ENCODE results near the gene ADD2.

Gene ADD2

GRCh38 chr2:70784320-70784719 is 16.3 kb upstream of the ADD2 start:
- DNase-seq (ENCODE audit: low read depth, low spot score), result no peak

- no peak for DNase-seq (ENCODE audit: low read depth, low spot score)
These were observed 12.0 kb upstream of the ADD2 start for GRCh38 chr2:70779911-70780545.

- DNase-seq (ENCODE audit: low read depth, low spot score), result no peak
These were observed 11.5 kb upstream of the ADD2 start for GRCh38 chr2:70779491-70779890.

DNA sequence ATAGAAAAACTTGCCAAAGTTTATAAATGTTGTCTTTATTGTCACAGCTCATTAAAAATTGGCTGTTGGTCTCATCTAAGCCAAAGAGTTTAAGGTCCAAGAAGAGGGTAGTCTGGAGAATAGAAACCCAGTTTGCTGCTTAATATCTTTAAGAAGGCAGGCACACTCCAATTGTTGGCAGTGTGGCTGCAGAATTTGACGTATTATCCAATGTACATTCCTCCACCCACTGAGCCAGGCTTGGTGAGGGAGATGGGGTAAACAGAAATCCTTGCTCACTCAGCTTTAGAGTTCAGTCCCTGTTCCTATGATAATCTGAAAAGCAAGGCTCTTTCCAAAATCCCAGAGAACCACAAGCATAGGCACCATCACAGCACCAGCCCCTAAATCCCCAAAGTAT is 10.7 kb upstream of the ADD2 start:
- DNase-seq (ENCODE audit: low read depth, low spot score), result no peak

- no peak for DNase-seq (ENCODE audit: low read depth, low spot score)
These were observed 9.4 kb upstream of the ADD2 start for GRCh38 chr2:70777450-70777849.

DNA sequence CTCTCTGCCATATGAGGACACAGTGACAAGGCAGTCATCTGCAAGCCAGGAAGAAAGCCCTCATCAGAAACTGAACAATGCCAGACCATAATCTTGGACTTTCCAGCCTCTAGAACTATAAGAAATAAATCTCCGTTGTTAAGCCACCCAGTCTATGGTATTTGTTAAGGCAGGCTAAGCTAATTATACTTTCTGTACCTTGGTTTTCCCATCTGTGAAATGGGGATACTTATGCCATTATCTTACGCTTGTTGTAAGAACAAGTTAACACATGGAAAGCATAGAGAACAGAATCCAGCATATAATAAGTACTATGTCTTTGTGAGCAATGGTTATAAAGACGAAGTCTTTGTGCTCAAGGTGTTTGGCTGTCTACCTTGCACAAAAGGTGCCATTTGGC is 8.3 kb upstream of the ADD2 start:
- DNase-seq (ENCODE audit: low read depth, low spot score), result no peak

- DNase-seq (ENCODE audit: low read depth, low spot score), result no peak
These were observed 7.1 kb upstream of the ADD2 start for GRCh38 chr2:70775141-70775540.

- DNase-seq (ENCODE audit: low read depth, low spot score), result no peak
These were observed 4.6 kb upstream of the ADD2 start for GRCh38 chr2:70772486-70773155.

- no peak for DNase-seq (ENCODE audit: low read depth, low spot score)
These were observed 3.4 kb upstream of the ADD2 start for GRCh38 chr2:70771446-70771845.

DNA sequence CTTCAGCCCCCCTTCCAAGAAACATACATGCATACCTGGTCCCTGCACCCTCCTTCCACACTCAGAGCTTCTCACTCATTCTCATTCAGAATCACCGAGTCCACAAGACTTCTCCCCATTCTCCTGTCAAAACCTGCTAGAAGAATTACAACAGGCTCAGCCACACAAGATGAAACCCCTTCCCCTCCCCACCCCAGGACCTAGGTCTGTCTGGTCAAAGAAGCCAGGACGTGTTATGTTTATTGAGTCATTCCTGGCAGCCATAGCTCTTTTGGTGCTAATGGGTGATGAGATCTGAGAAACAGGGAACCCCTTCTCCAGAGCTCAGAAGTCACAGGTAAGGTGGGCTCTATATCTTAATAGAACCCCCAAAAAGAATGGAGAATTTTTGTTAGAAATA is 1.4 kb upstream of the ADD2 start:
- no peak for DNase-seq (ENCODE audit: low read depth, low spot score)

DNA sequence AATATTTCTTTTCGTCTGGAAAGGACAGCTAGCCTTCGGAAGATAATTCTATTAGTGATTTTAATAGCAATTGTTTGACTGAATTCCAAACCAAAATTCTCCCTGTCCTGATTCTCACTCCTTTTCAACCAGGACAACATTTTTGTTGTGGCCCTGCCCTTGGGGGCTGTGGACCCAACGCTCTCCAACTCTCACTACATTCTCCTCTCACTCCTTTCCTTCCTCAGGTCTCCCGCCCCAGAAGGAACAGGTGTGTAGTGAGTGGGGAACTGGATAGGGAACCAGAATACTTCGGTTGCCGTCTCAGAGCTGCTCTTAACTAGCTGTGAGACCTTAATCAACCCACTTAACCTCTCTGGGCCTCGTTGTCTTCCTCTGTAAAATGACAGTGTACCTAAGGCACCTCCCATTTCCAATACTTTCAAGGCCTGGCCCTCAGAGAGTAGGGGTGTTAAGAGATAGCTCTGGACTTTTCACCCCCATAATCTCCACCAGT is 638 bp upstream of the ADD2 start:
- no peak for DNase-seq (ENCODE audit: low read depth, low spot score)

DNA sequence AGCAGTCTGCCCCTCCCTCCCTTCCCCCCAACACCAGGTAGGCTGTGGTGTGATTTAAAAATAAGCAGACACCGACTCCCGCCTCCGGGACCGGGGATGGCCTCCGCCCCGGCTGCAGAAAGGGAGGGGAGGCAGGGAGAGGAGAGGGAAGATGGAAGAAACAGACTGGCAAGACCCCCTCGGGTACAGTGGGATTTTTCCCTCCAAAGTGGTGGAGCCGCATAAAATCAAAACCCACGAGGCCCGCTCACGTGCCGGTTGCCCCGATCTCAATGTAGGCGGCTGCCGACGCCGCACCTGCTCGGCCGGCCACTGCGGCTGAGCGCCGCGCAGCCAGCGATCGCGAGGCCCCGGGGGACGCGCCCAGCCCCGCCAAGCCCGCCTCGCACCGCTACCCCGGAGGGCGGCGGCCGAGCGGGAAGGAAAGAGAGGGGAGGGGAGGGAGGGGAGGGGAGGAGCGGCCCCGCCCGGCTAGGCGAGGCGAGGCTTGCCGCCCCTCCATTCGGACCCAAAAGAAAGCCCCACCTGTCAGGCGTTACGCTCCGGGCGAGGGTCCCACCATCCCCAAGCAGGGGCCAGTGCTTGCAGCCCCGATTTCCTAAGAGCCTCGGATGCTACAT is 811 bp downstream of the ADD2 start:
- no peak for DNase-seq (ENCODE audit: low read depth, low spot score)

DNA sequence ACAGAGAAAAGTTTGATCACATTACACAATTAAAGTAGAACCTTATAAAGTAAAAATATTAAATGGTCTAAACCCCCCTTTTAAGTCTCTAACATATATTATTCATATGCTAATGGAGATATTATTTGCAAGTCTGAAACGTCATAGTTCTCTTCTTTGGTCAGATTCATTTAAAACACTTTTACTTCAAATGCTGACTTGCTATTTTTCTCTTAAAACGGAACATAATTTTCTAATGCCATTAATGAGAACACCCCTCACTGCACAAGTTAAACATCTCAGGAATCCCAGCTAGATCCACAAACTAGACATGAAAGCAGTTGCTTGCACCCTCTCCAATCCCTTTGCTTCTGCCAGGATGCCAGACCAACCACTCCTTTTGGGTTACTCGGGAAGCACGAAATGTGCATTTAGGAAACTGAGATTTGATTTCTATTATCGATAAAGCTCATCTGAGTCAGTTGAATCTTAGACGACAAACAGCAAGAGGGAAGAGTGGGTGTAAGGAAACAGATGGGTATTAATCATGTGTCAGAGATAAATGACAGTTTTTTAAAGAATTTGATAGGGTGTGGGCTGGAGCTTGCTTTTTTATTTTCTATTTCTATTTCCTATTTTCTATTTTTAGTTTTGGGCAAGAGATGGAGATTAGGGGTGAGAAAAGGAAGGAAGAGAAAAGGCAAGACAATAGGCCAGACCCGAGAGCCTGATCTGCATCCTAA is 1.5 kb downstream of the ADD2 start:
- DNase-seq (ENCODE audit: low read depth, low spot score), result no peak

DNA sequence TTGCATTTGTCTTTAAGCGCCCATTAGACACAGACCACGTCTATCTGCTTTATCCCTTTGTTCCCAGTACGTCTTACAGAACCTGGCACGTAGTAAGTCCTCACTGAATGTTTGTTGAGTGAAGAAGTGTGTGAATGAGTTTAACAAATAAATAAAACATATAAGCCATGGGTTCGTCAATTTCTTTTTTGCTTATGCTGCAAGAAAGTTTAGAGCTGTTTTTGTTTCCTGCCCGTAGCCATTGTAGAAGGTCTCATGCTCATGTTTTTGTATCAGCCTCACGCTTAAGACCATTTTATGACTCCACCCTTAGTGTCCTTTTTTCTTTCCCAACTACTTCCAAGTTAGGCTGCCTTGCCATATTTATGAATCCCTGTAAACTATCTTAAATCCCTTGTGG is 2.5 kb downstream of the ADD2 start:
- DNase-seq (ENCODE audit: low read depth, low spot score), result no peak

GRCh38 chr2:70759446-70759845 is 8.6 kb downstream of the ADD2 start:
- no peak for DNase-seq (ENCODE audit: low read depth, low spot score)

- DNase-seq (ENCODE audit: low read depth, low spot score), result no peak
These were observed 10.0 kb downstream of the ADD2 start for GRCh38 chr2:70757966-70758365.

- DNase-seq (ENCODE audit: low read depth, low spot score), result no peak
These were observed 10.6 kb downstream of the ADD2 start for GRCh38 chr2:70757360-70757759.

GRCh38 chr2:70756128-70756527 is 11.9 kb downstream of the ADD2 start:
- no peak for DNase-seq (ENCODE audit: low read depth, low spot score)

DNA sequence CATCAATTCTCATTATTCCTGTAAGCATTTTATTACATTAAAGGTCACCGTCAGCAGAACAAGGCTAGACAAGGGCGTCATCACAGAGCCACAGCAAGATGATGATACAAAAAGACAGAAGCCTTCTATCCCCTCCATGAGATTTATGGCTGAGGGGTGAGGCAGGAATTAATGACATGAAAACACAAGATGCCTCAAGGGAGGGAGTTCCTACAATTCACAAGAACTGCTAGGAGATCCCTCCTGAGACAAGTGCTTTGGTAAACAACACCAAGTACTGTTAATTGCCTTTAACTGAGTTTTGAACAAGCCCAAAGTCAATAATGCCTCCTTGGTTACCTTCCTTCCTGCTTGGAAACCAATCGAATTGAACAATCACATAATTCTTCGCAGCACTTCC is 14.1 kb downstream of the ADD2 start:
- DNase-seq (ENCODE audit: low read depth, low spot score), result no peak

- no peak for DNase-seq (ENCODE audit: low read depth, low spot score)
These were observed 15.0 kb downstream of the ADD2 start for GRCh38 chr2:70753031-70753430.

DNA sequence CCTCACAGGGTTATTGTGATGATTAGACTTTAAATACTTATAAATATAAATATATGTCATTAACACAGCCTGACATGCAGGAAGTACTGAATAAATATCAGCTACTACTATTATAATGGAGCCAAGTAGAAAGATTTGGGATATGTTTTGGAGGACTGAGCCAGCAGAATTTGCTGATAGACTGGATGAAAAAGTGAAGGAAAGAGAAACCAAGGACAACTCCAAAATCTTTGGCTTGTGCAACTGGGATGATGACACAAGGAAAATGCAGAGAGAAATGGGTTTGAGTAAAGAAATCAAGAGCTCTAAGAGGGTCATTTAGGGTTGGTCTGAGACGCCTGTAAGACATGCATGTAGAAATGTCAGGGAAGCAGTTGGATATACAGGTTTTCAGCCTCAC is 15.6 kb downstream of the ADD2 start:
- DNase-seq (ENCODE audit: low read depth, low spot score), result no peak

DNA sequence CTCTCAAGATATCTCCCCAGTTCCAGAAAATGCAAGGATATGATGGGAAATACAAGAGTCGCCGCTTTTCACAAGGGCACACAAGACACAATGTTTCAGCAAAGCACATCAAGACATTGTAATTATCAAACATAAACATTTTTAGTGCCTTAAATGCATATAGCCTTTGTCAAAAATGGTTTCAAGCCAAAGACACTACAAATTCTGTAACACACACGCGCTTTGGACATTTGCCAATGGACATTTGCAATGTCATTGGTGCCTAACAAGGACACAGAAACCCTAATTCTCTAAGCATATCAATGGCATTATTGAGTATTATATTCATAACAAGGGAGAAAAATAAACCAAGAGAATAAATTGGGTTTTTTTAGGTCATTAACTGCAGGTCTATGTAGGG is 16.1 kb downstream of the ADD2 start:
- DNase-seq (ENCODE audit: low read depth, low spot score), result no peak

- no peak for DNase-seq (ENCODE audit: low read depth, low spot score)
These were observed 17.7 kb downstream of the ADD2 start for GRCh38 chr2:70750320-70750719.
